Neural cell (in vitro differentiated cells): ENCODE results near the gene TTYH3. TPM values are rescaled to one million over a fixed set of nuclear protein-coding genes. Genes with fewer than 3 reads are reported as not detected.

Experiments used
- H2AFZ ChIP-seq: fragments of 200-600, 300-800 bp; sonication (generic), shearing (Covaris generic); 2 replicates; pipeline ENCODE4 v1.6.0; 2014; ENCODE audit warnings: low read depth, mild to moderate bottlenecking, antibody characterized with exemption, low read length, moderate library complexity
- H3F3A ChIP-seq: fragments of 200-600 bp; shearing (Covaris generic); 2 replicates; pipeline ENCODE4 v1.6.1; 2016; ENCODE audit warnings: mild to moderate bottlenecking, moderate library complexity, mixed read lengths, antibody characterized with exemption, low read length; ENCODE audit not compliant: insufficient read depth, poor library complexity, severe bottlenecking
- H3K27ac ChIP-seq: fragments of 200-600, 300-800 bp; sonication (generic), shearing (Covaris generic); 2 replicates; pipeline ENCODE4 v1.5.1; 2014; ENCODE audit warnings: mild to moderate bottlenecking, low read length, moderate library complexity
- H3K27me3 ChIP-seq: fragments of 300-800, 200-600 bp; sonication (generic), shearing (Covaris generic); 2 replicates; pipeline ENCODE4 v1.6.0; 2014; ENCODE audit warnings: mild to moderate bottlenecking, low read depth, low read length, moderate library complexity; ENCODE audit not compliant: insufficient read depth
- H3K36me3 ChIP-seq: fragments of 300-800, 200-600 bp; sonication (generic), shearing (Covaris generic); 2 replicates; pipeline ENCODE4 v1.5.1; 2014; ENCODE audit warnings: mild to moderate bottlenecking, antibody characterized with exemption, low read length, moderate library complexity; ENCODE audit not compliant: insufficient read depth
- H3K4me2 ChIP-seq: fragments of 300-800, 200-600 bp; sonication (generic), shearing (Covaris generic); 2 replicates; pipeline ENCODE4 v1.6.0; 2014; ENCODE audit warnings: mild to moderate bottlenecking, low read length
- H3K4me3 ChIP-seq: fragments of 300-800, 200-600 bp; sonication (generic), shearing (Covaris generic); 2 replicates; pipeline ENCODE4 v1.5.1; 2014; ENCODE audit warnings: mild to moderate bottlenecking, low read length, moderate library complexity
- H3K79me2 ChIP-seq: fragments of 200-600 bp; shearing (Covaris generic); replicated peaks from 2 replicates; pipeline ENCODE4 v1.6.0; 2014; ENCODE audit warnings: mild to moderate bottlenecking, low read length, moderate library complexity; ENCODE audit not compliant: insufficient read depth
- H3K9ac ChIP-seq: fragments of 300-800, 200-600 bp; sonication (generic), shearing (Covaris generic); 2 replicates; pipeline ENCODE4 v1.6.1; 2016; ENCODE audit warnings: mild to moderate bottlenecking, low read length, mixed read lengths
- H3K9me2 ChIP-seq: fragments of 200-600 bp; shearing (Covaris generic); 2 replicates; pipeline ENCODE4 v1.6.1; 2016; ENCODE audit warnings: mild to moderate bottlenecking, low read length, mixed read lengths; ENCODE audit not compliant: insufficient read depth
- H3K9me3 ChIP-seq: fragments of 200-600, 300-800 bp; sonication (generic), shearing (Covaris generic); 2 replicates; pipeline ENCODE4 v1.6.1; 2016; ENCODE audit warnings: mild to moderate bottlenecking, mixed run types, low read length, moderate library complexity, mixed read lengths
- H4K20me1 ChIP-seq: fragments of 200-600 bp; shearing (Covaris generic); 2 replicates; pipeline ENCODE4 v1.6.1; 2016; ENCODE audit warnings: mild to moderate bottlenecking, mixed run types; ENCODE audit not compliant: insufficient read depth
- EP300 ChIP-seq: fragments of 450-650 bp; conservative IDR thresholded peaks from 2 replicates; pipeline ENCODE4 v1.6.1; 2014; ENCODE audit warnings: antibody characterized with exemption, mild to moderate bottlenecking, moderate library complexity; ENCODE audit not compliant: poor library complexity, severe bottlenecking
- EZH2 ChIP-seq: fragments of 200-600, 300-800 bp; shearing (Covaris generic), sonication (generic); IDR thresholded peaks from 2 replicates; pipeline ENCODE4 v1.6.1; 2014; ENCODE audit warnings: antibody characterized with exemption, low read length, borderline replicate concordance, mild to moderate bottlenecking; ENCODE audit not compliant: insufficient read depth, poor library complexity, severe bottlenecking
- MXI1 ChIP-seq: fragments of 450-650 bp; conservative IDR thresholded peaks from 2 replicates; pipeline ENCODE4 v1.6.1; 2014; ENCODE audit warnings: antibody characterized with exemption, mild to moderate bottlenecking; ENCODE audit not compliant: poor library complexity, severe bottlenecking
- POLR2AphosphoS5 ChIP-seq: IDR thresholded peaks from 2 replicates; pipeline ENCODE4 v1.6.1; 2012
- RAD21 ChIP-seq: fragments of 450-650 bp; conservative IDR thresholded peaks from 2 replicates; pipeline ENCODE4 v1.6.1; 2014; ENCODE audit warnings: antibody characterized with exemption, mild to moderate bottlenecking, moderate library complexity
- REST ChIP-seq: IDR thresholded peaks from 2 replicates; pipeline ENCODE4 v1.6.1; 2012; ENCODE audit warnings: borderline replicate concordance
- SMC3 ChIP-seq: fragments of 450-650 bp; conservative IDR thresholded peaks from 2 replicates; pipeline ENCODE4 v1.6.1; 2014; ENCODE audit warnings: antibody characterized with exemption, mild to moderate bottlenecking, moderate library complexity; ENCODE audit not compliant: poor library complexity
- TAF1 ChIP-seq: IDR thresholded peaks from 2 replicates; pipeline ENCODE4 v1.6.1; 2012; ENCODE audit warnings: low read depth
- polyA plus RNA-seq: library from polyadenylated mRNA; depleted of rRNA; stranded (reverse); fragments of >200 nt; gene quantifications from 2 replicates; pipeline ENCODE4 v1.2.3, GENCODE V29; 2014
- TF ChIP-seq, protein P1 (sequence below): fragments of 450-650 bp; IDR thresholded peaks from 2 replicates; pipeline ENCODE4 v1.5.1; 2014; ENCODE audit warnings: antibody characterized with exemption, mild to moderate bottlenecking, moderate library complexity; ENCODE audit not compliant: poor library complexity, severe bottlenecking

TTYH3 gene
- polyA plus RNA-seq, 1 donor from 2014 or later, result 17.0 TPM

DNA sequence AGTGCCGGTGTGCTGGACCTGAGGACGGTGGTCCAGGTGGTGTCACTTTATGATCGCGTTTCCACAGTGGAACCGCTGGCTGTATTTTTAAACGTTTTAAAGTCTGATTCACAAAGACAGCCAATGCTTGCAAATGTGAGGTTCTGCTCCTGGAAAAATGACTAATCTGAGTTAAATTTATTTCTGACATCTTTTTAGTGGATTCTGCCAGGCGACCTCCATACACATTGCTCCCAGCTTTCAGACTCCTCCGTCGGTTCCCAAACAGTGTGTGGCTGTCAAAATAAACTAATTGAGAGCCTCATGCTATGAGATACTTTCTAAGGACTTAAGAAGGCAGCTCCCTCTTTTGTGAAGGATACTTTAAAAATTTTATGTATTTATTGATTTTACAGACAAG, 12.7 kb upstream of the TTYH3 start:
- Histone ChIP-seq H3F3A (no peaks in the 10 kb centered on the region), H3K27me3 (no peaks in the 10 kb centered on the region), H2AFZ (no peak overlapping the region), H3K9me2 (no peaks in the 10 kb centered on the region), H3K27ac (no peak overlapping the region), H3K9me3 (no peaks in the 10 kb centered on the region), H3K4me3 (no peak overlapping the region), H4K20me1 (no peaks in the 10 kb centered on the region), H3K79me2 (no peaks in the 10 kb centered on the region), H3K4me2 (no peak overlapping the region), H3K36me3 (no peaks in the 10 kb centered on the region), H3K9ac (no peak overlapping the region)
- TF ChIP-seq, protein P1, sequence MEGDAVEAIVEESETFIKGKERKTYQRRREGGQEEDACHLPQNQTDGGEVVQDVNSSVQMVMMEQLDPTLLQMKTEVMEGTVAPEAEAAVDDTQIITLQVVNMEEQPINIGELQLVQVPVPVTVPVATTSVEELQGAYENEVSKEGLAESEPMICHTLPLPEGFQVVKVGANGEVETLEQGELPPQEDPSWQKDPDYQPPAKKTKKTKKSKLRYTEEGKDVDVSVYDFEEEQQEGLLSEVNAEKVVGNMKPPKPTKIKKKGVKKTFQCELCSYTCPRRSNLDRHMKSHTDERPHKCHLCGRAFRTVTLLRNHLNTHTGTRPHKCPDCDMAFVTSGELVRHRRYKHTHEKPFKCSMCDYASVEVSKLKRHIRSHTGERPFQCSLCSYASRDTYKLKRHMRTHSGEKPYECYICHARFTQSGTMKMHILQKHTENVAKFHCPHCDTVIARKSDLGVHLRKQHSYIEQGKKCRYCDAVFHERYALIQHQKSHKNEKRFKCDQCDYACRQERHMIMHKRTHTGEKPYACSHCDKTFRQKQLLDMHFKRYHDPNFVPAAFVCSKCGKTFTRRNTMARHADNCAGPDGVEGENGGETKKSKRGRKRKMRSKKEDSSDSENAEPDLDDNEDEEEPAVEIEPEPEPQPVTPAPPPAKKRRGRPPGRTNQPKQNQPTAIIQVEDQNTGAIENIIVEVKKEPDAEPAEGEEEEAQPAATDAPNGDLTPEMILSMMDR, result no peak
- no peak for TF ChIP-seq EP300
- no peak for TF ChIP-seq POLR2AphosphoS5
- TF ChIP-seq EZH2, result no peak
- no peak for TF ChIP-seq MXI1
- TF ChIP-seq SMC3, result no peak
- no peak for TF ChIP-seq RAD21
- no peak for TF ChIP-seq REST
- no peak for TF ChIP-seq TAF1

DNA sequence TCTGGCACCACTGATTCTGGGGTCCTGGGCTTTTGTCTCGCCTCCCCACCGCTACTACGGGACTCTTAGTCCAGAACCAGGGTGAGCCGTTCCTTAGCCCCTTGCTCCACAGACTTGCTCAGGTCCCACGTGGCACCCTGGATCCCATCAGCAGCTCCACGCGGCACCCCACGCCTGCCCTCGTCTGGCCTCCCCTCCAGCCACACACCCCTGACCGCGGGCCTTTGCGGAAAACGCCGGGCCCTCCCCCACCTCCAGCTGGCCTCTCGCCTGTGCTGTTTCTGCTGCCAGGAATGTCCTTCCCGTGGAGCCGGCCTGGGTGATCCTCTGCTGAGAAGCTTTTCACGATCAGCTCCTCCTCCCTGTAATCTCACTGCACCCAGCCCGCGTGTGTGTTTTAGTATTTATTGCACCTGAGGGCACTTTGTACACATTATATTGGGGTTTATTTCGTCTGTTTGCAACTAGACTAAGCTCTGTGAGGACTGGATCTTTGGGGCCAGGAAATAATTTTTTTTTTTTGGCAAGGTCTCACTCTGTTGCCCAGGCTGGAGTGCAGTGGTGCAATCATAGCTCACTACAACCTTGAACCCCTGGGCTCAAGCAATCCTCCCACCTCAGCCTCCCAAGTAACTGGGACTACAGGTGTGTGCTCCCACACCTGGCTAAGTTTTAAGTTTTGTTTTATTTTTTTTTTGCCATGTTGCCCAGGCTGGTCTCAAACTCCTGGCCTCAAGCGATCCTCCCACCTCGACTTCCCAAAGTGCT, 10.5 kb upstream of the TTYH3 start:
- Histone ChIP-seq H3K4me3 (no peak overlapping the region), H2AFZ (no peak overlapping the region), H3K9me2 (no peaks in the 10 kb centered on the region), H3K79me2 (no peaks in the 10 kb centered on the region), H3K27me3 (no peaks in the 10 kb centered on the region), H3K27ac (no peak overlapping the region), H4K20me1 (no peaks in the 10 kb centered on the region), H3F3A (no peaks in the 10 kb centered on the region), H3K9ac (no peak overlapping the region), H3K36me3 (no peaks in the 10 kb centered on the region), H3K9me3 (no peaks in the 10 kb centered on the region), H3K4me2 (no peak overlapping the region)
- TF ChIP-seq REST (no peak), POLR2AphosphoS5 (no peak), RAD21 (no peak), EP300 (no peak), MXI1 (no peak), SMC3 (no peak), TAF1 (no peak), EZH2 (no peak)
- TF ChIP-seq, protein P1, result no peak
